HepG2 (cell line): Measurements from ENCODE around the gene ATG9A. TPM values are rescaled to one million over a fixed set of nuclear protein-coding genes. Genes with fewer than 3 reads are reported as not detected.
A peak's percentile ranks its signal among the peaks of the same experiment; 100 is the strongest.

ENCODE experiments used
- ATAC-seq: fragments of 200-7000 bp; cut with Tn5 transposase; 3 replicates; pipeline ENCODE4 v1.9.1; 2020; ENCODE audit warnings: mild to moderate bottlenecking, moderate library complexity
- BruUV-seq: library from RNA; stranded (reverse); fragments of 400-500 nt; replicated peaks from 2 replicates; lab custom pipeline; 2021; lab: Mats Ljungman, UMichigan
- CTCF ChIA-PET: fragments of 300-600 bp; formaldehyde crosslinking; extraction: SDS; loops from one replicate; lab custom pipeline; 2021; ENCODE audit warnings: low total read pairs, inconsistent platforms, low intra/inter-chr PET ratio; lab: Yijun Ruan, JAX
- POLR2A ChIA-PET: fragments of 350-600 bp; sonication (Branson Sonifier 250); formaldehyde crosslinking; loops from one replicate; lab custom pipeline; 2020; ENCODE audit warnings: antibody characterized with exemption, inconsistent platforms; lab: Yijun Ruan, JAX
- DNase-seq: peaks from one replicate; pipeline ENCODE4 v3.0.0-alpha.2; 2015; ENCODE audit warnings: low spot score
- FAIRE-seq: peaks from 3 replicates; lab custom pipeline; 2011; peaks lifted over from hg19 to GRCh38; lab: Jason Lieb, UNC
- H2AFZ ChIP-seq: one replicate; pipeline ENCODE4 v1.6.1; 2011; ENCODE audit warnings: low read length, inconsistent platforms
- H3K27ac ChIP-seq: fragments of 300-600 bp; 3 replicates; pipeline ENCODE4 v1.8.0; 2011; ENCODE audit warnings: mixed run types, mild to moderate bottlenecking, mixed read lengths, low read length, inconsistent platforms; ENCODE audit not compliant: insufficient read depth; ENCODE audit errors: extremely low read length
- H3K27me3 ChIP-seq, 2 experiments: fragments of 200-600 bp in 1 of 2; 2 replicates in 1 of 2; 3 replicates in 1 of 2; pipeline versions ENCODE4 v1.6.0 to v1.8.0; 2011; ENCODE audit warnings: low read length in 2 of 2, mild to moderate bottlenecking in 2 of 2, moderate library complexity in 2 of 2, inconsistent platforms in 1 of 2; ENCODE audit not compliant: insufficient read depth in 2 of 2, control insufficient read depth in 1 of 2
- H3K36me3 ChIP-seq, 2 experiments: fragments of 200-600 bp in 1 of 2; replicated peaks in 1 of 2; 2 replicates in 1 of 2; 3 replicates in 1 of 2; pipeline versions ENCODE4 v1.5.1 to v1.8.0; 2011; ENCODE audit warnings: low read length in 2 of 2, inconsistent platforms in 1 of 2; ENCODE audit not compliant: insufficient read depth in 2 of 2, control insufficient read depth in 1 of 2
- H3K4me1 ChIP-seq: 2 replicates; pipeline ENCODE4 v1.5.1; 2012; ENCODE audit warnings: low read length, inconsistent platforms; ENCODE audit not compliant: insufficient read depth
- H3K4me2 ChIP-seq: 2 replicates; pipeline ENCODE4 v1.6.0; 2011; ENCODE audit warnings: low read depth, low read length, inconsistent platforms
- H3K4me3 ChIP-seq, 3 experiments: fragments of 200-600 bp in 1 of 3; sonication (generic), shearing (Covaris generic) in 1 of 3; replicated peaks in 1 of 3; 2 replicates each; pipeline ENCODE4 v1.5.1; 2011 to 2016; ENCODE audit warnings: low read length in 3 of 3, inconsistent platforms in 2 of 3, low read depth in 2 of 3, mild to moderate bottlenecking in 2 of 3, control low read depth in 1 of 3, mixed read lengths in 1 of 3; ENCODE audit not compliant: insufficient read depth in 1 of 3
- H3K79me2 ChIP-seq: one replicate; pipeline ENCODE4 v1.6.1; 2011; ENCODE audit warnings: low read length, inconsistent platforms; ENCODE audit not compliant: insufficient read depth
- H3K9ac ChIP-seq: 2 replicates; pipeline ENCODE4 v1.6.0; 2011; ENCODE audit warnings: mild to moderate bottlenecking, low read depth, low read length, inconsistent platforms; ENCODE audit not compliant: insufficient read depth
- H3K9me3 ChIP-seq: 2 replicates; pipeline ENCODE4 v1.5.1; 2012; ENCODE audit warnings: mild to moderate bottlenecking, low read length
- H4K20me1 ChIP-seq: 2 replicates; pipeline ENCODE4 v1.6.0; 2011; ENCODE audit warnings: inconsistent platforms, mild to moderate bottlenecking, low read length, moderate library complexity; ENCODE audit not compliant: insufficient read depth
- BRD4 ChIP-seq: sonication (generic); formaldehyde crosslinking; IDR thresholded peaks from 2 replicates; pipeline ENCODE4 v1.4.0; 2020; ENCODE audit warnings: missing genetic modification reagents
- HHEX ChIP-seq: IDR thresholded peaks from 2 replicates; pipeline ENCODE4 v1.6.1; 2016; ENCODE audit warnings: control low read depth
- IKZF1 ChIP-seq: fragments of 450-650 bp; IDR thresholded peaks from 2 replicates; pipeline ENCODE4 v1.7.1; 2016
- KAT8 ChIP-seq: IDR thresholded peaks from 2 replicates; pipeline ENCODE4 v1.6.1; 2016; ENCODE audit warnings: missing genetic modification reagents, missing compliant biosample characterization
- MAF1 ChIP-seq: sonication (generic); formaldehyde crosslinking; IDR thresholded peaks from 2 replicates; pipeline ENCODE4 v1.5.0; 2020; ENCODE audit warnings: missing genetic modification reagents, borderline replicate concordance
- NCOA5 ChIP-seq: sonication (generic); formaldehyde crosslinking; IDR thresholded peaks from 2 replicates; pipeline ENCODE4 v1.4.0; 2020; ENCODE audit warnings: missing genetic modification reagents
- SIX4 ChIP-seq: sonication (generic); formaldehyde crosslinking; IDR thresholded peaks from 2 replicates; pipeline ENCODE4 v1.4.0; 2020; ENCODE audit warnings: missing genetic modification reagents
- SP4 ChIP-seq: sonication (generic); formaldehyde crosslinking; IDR thresholded peaks from 2 replicates; pipeline ENCODE4 v1.8.1; 2023; ENCODE audit warnings: mild to moderate bottlenecking, missing genetic modification reagents
- SUZ12 ChIP-seq: fragments of 150-350 bp; IDR thresholded peaks from 2 replicates; pipeline ENCODE4 v1.6.1; 2014; ENCODE audit warnings: low read depth, low read length
- TEAD2 ChIP-seq: sonication (generic); formaldehyde crosslinking; IDR thresholded peaks from 2 replicates; pipeline ENCODE4 v1.9.0; 2021; ENCODE audit warnings: missing genetic modification reagents
- ZBTB8A ChIP-seq: sonication (generic); formaldehyde crosslinking; IDR thresholded peaks from 2 replicates; pipeline ENCODE4 v1.4.0; 2020; ENCODE audit warnings: mild to moderate bottlenecking, low read depth, missing genetic modification reagents, borderline replicate concordance
- ZNF143 ChIP-seq: sonication (generic); formaldehyde crosslinking; IDR thresholded peaks from 2 replicates; pipeline ENCODE4 v1.4.0; 2020; ENCODE audit warnings: missing genetic modification reagents
- ZNF260 ChIP-seq: sonication (generic); formaldehyde crosslinking; IDR thresholded peaks from 2 replicates; pipeline ENCODE4 v1.4.0; 2020; ENCODE audit warnings: missing genetic modification reagents, low read depth, mild to moderate bottlenecking, borderline replicate concordance
- ZNF546 ChIP-seq: sonication (generic); formaldehyde crosslinking; conservative IDR thresholded peaks from 2 replicates; pipeline ENCODE4 v1.8.1; 2023; ENCODE audit warnings: mild to moderate bottlenecking, missing genetic modification reagents
- ZNF557 ChIP-seq: sonication (generic); formaldehyde crosslinking; IDR thresholded peaks from 2 replicates; pipeline ENCODE4 v1.4.0; 2020; ENCODE audit warnings: missing genetic modification reagents
- ZNF564 ChIP-seq: sonication (generic); formaldehyde crosslinking; IDR thresholded peaks from 2 replicates; pipeline ENCODE4 v1.8.1; 2023; ENCODE audit warnings: mild to moderate bottlenecking, missing genetic modification reagents
- ZNF674 ChIP-seq: sonication (generic); formaldehyde crosslinking; IDR thresholded peaks from 2 replicates; pipeline ENCODE4 v1.5.0; 2020; ENCODE audit warnings: low read depth, mild to moderate bottlenecking, missing genetic modification reagents
- ZNF816 ChIP-seq: sonication (generic); formaldehyde crosslinking; IDR thresholded peaks from 2 replicates; pipeline ENCODE4 v1.8.0; 2022; ENCODE audit warnings: missing genetic modification reagents, mild to moderate bottlenecking, borderline replicate concordance
- WGBS: methylation state at CpG from one replicate; pipeline ENCODE4 v1.1.6; 2017; ENCODE audit warnings: low lambda C conversion rate; 5-methylcytosine and 5-hydroxymethylcytosine counted together
- in situ Hi-C: cut with HindIII; loops from 2 replicates; pipeline ENCODE4 v1.10.0; 2017; ENCODE audit warnings: low pct_unique_long_range_greater_than_20kb; ENCODE audit not compliant: extremely low pct_ligation_motif_present
- intact Hi-C: fragments of 100-400 bp; cut with micrococcal nuclease; formaldehyde crosslinking; loops from one replicate; pipeline ENCODE4 v1.10.0; 2022; ENCODE audit not compliant: unreplicated experiment
- polyA plus RNA-seq, 8 experiments: library from polyadenylated mRNA; depleted of rRNA in 3 of 8; stranded (reverse) in 7 of 8; unstranded in 1 of 8; fragments of >200 nt; fragmentation: Illumina TruSeq in 4 of 8; extraction: Trizol in 4 of 8; gene quantifications; 2 replicates each; pipeline versions ENCODE4 v1.2.1 to v1.2.3, GENCODE V29; 2011 to 2016; ENCODE audit warnings: low read depth in 4 of 8, missing spikeins in 1 of 8, mixed read lengths in 1 of 8; ENCODE audit not compliant: insufficient read depth in 1 of 8
- total RNA-seq, 5 experiments: library from RNA; depleted of rRNA; stranded (reverse); fragments of >200 nt; fragmentation: Illumina TruSeq; extraction: Trizol; gene quantifications; 2 replicates each; pipeline ENCODE4 v1.2.3, GENCODE V29; 2016; ENCODE audit warnings: low read depth in 1 of 5
- TF ChIP-seq, protein P1 (sequence below): sonication (generic); formaldehyde crosslinking; IDR thresholded peaks from 2 replicates; pipeline ENCODE4 v1.5.1; 2020; ENCODE audit warnings: mild to moderate bottlenecking, missing genetic modification reagents, moderate library complexity
- TF ChIP-seq, protein P2 (sequence below): sonication (generic); formaldehyde crosslinking; IDR thresholded peaks from 2 replicates; pipeline ENCODE4 v1.5.1; 2020; ENCODE audit warnings: mild to moderate bottlenecking, missing genetic modification reagents, moderate library complexity

The ATG9A gene
- total and polyA plus RNA-seq, 2 of the 13 experiments (the other 11 are each of a cell fraction or from before 2014, with no cell fraction given): 35.0 to 131 TPM

DNA sequence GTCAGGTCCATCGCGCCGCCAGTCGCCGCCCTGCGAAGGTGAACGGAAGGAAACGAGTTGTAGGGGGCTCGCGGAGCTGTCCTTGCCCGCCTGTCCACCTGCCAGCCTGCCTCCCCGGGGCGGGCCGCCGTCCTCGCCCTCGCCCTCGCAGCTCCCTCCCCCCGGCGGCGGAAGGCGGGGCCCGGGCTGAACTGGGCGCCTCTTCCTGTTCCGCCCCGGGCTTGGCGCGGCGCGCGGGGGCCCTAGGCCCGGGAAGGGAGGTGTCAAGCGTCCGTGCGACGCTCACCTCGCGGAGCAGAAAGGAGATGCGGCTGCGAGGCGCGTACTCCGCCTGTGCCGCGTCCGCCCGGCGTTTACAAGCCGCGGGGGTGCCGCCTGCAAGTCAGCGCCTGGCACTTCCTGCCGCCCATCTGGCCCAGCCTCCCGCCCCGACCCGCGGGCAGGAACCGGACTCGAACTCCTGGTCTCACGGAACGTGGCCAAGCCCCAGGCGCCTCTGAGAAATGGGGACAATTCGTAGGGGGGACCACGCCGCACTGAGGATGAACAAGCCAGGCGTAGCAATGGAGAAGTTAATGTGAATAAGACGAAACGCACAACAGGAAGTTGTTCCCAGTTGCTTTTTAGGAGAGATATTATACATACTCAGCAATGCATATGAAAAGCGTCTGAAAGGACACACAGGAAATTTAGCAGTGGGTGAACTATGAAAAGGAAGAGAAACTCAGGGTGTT lies 52.5 kb downstream of the ATG9A start, which contains the start of gene CNPPD1:
TSS of gene CNPPD1 (minus strand) at position 108 of the 734 bp plus-strand sequence. CDS start at position 11, 97 bp downstream.
- Histone ChIP-seq H4K20me1 (no peaks in the 10 kb centered on the region), H3K9ac (peak within 1 kb of the TSS; percentile 82), H3K4me3 (peak within 1 kb of the TSS; percentile 62 to 79 (median 72)), H3K9me3 (no peaks in the 10 kb centered on the region), H3K27me3 (no peaks in the 10 kb centered on the region; a peak in 1 of 5 replicates), H3K4me2 (peak within 1 kb of the TSS; percentile 100), H2AFZ (no peak within 1 kb of the TSS), H3K4me1 (peaks cover 37% of the 10 kb centered on the region), H3K79me2 (peaks cover 26% of the 10 kb centered on the region), H3K27ac (peak within 1 kb of the TSS; percentile 90), H3K36me3 (peaks cover 29 to 49% of the 10 kb centered on the region in 2 experiments)
- FAIRE-seq (peak; percentile 40), ATAC-seq (peak; percentile 87), DNase-seq (peak; percentile 82)
- POLR2A ChIA-PET: interaction anchor here (0.7 to 10.4 kb wide), 31 partner anchors 8 to 518 kb away, joined by 3 to 227 read pairs (median 11); partner anchors contain the start of genes ABCB6, ANKZF1, ATG9A and BCS1L
- CTCF ChIA-PET: no interaction called here
- TSS peak; percentile 28 for BruUV-seq
- in situ Hi-C loops: no loop called here
- intact Hi-C loops: loop anchor here (1.0 to 2.0 kb wide), 4 partner anchors 17 to 122 kb away; partner anchors contain the start of genes ABCB6 and NHEJ1
- under 1% methylated on average over 42 of the region's 69 CpGs for WGBS
- TF ChIP-seq KAT8 (CRISPR knock-in tag) (peak; percentile 94), ZNF557 (peak; percentile 76), HHEX (CRISPR knock-in tag) (no peak), ZNF546 (CRISPR knock-in tag) (peak; percentile 98), IKZF1 (no peak), TEAD2 (peak; percentile 80), ZNF564 (peak; percentile 94), SP4 (CRISPR knock-in tag) (peak; percentile 99), SUZ12 (no peak), NCOA5 (CRISPR knock-in tag) (no peak), ZNF674 (CRISPR knock-in tag) (peak; percentile 98; the same call in 1 of the 2 replicates), BRD4 (CRISPR knock-in tag) (peak; percentile 79; the same call in 1 of the 2 replicates), ZNF260 (no peak), SIX4 (peak; percentile 47; the same call in 1 of the 2 replicates), ZBTB8A (CRISPR knock-in tag) (peak; percentile 98), ZNF816 (peak; percentile 99), MAF1 (CRISPR knock-in tag) (peak; percentile 67; the same call in 1 of the 2 replicates), ZNF143 (CRISPR knock-in tag) (peak; percentile 54; the same call in 1 of the 2 replicates)
- TF ChIP-seq, protein P1, sequence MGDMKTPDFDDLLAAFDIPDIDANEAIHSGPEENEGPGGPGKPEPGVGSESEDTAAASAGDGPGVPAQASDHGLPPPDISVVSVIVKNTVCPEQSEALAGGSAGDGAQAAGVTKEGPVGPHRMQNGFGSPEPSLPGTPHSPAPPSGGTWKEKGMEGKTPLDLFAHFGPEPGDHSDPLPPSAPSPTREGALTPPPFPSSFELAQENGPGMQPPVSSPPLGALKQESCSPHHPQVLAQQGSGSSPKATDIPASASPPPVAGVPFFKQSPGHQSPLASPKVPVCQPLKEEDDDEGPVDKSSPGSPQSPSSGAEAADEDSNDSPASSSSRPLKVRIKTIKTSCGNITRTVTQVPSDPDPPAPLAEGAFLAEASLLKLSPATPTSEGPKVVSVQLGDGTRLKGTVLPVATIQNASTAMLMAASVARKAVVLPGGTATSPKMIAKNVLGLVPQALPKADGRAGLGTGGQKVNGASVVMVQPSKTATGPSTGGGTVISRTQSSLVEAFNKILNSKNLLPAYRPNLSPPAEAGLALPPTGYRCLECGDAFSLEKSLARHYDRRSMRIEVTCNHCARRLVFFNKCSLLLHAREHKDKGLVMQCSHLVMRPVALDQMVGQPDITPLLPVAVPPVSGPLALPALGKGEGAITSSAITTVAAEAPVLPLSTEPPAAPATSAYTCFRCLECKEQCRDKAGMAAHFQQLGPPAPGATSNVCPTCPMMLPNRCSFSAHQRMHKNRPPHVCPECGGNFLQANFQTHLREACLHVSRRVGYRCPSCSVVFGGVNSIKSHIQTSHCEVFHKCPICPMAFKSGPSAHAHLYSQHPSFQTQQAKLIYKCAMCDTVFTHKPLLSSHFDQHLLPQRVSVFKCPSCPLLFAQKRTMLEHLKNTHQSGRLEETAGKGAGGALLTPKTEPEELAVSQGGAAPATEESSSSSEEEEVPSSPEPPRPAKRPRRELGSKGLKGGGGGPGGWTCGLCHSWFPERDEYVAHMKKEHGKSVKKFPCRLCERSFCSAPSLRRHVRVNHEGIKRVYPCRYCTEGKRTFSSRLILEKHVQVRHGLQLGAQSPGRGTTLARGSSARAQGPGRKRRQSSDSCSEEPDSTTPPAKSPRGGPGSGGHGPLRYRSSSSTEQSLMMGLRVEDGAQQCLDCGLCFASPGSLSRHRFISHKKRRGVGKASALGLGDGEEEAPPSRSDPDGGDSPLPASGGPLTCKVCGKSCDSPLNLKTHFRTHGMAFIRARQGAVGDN: peak; percentile 99
- TF ChIP-seq, protein P2, sequence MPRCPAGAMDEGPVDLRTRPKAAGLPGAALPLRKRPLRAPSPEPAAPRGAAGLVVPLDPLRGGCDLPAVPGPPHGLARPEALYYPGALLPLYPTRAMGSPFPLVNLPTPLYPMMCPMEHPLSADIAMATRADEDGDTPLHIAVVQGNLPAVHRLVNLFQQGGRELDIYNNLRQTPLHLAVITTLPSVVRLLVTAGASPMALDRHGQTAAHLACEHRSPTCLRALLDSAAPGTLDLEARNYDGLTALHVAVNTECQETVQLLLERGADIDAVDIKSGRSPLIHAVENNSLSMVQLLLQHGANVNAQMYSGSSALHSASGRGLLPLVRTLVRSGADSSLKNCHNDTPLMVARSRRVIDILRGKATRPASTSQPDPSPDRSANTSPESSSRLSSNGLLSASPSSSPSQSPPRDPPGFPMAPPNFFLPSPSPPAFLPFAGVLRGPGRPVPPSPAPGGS (CRISPR knock-in tag): peak; percentile 95
